Ishikawa (cell line): ENCODE measurements around the gene MLLT3.

ENCODE experiments used
- CEBPB ChIP-seq: IDR thresholded peaks from 2 replicates; pipeline ENCODE4 v1.6.1; 2012
- CREB1 ChIP-seq: IDR thresholded peaks from 2 replicates; pipeline ENCODE4 v1.6.1; 2012; ENCODE audit warnings: low read depth
- EGR1 ChIP-seq: IDR thresholded peaks from 2 replicates; pipeline ENCODE4 v1.6.1; 2012
- EP300 ChIP-seq: IDR thresholded peaks from 2 replicates; pipeline ENCODE4 v1.6.1; 2012; ENCODE audit warnings: borderline replicate concordance
- FOXM1 ChIP-seq: IDR thresholded peaks from 2 replicates; pipeline ENCODE4 v1.6.1; 2012; ENCODE audit warnings: low read depth, borderline replicate concordance
- MAX ChIP-seq: IDR thresholded peaks from 2 replicates; pipeline ENCODE4 v1.6.1; 2012
- NFIC ChIP-seq: IDR thresholded peaks from 2 replicates; pipeline ENCODE4 v1.6.1; 2012
- RAD21 ChIP-seq: IDR thresholded peaks from 2 replicates; pipeline ENCODE4 v1.6.1; 2012; ENCODE audit warnings: low read depth
- REST ChIP-seq: IDR thresholded peaks from 2 replicates; pipeline ENCODE4 v1.6.1; 2012; ENCODE audit warnings: low read depth, mild to moderate bottlenecking
- TAF1 ChIP-seq: IDR thresholded peaks from 2 replicates; pipeline ENCODE4 v1.6.1; 2012; ENCODE audit warnings: low read depth, mild to moderate bottlenecking
- TCF12 ChIP-seq: IDR thresholded peaks from 2 replicates; pipeline ENCODE4 v1.6.1; 2012; ENCODE audit warnings: low read depth
- TEAD4 ChIP-seq: IDR thresholded peaks from 2 replicates; pipeline ENCODE4 v1.6.1; 2012
- USF1 ChIP-seq: IDR thresholded peaks from 2 replicates; pipeline ENCODE4 v1.6.1; 2012
- YY1 ChIP-seq: IDR thresholded peaks from 2 replicates; pipeline ENCODE4 v1.6.1; 2012; ENCODE audit warnings: low read depth
- ZBTB7A ChIP-seq: IDR thresholded peaks from 2 replicates; pipeline ENCODE4 v1.6.1; 2012; ENCODE audit warnings: low read depth

The MLLT3 gene

GRCh38 chr9:20407013-20407412, 215.3 kb downstream of the MLLT3 start:
- TF ChIP-seq EP300 (no peak), NFIC (no peak), TEAD4 (no peak), TAF1 (no peak), REST (no peak), EGR1 (no peak)

- TF ChIP-seq YY1 (no peak), ZBTB7A (no peak), TCF12 (no peak)
These were observed 216.0 kb downstream of the MLLT3 start for GRCh38 chr9:20406344-20406743.

- TF ChIP-seq USF1 = no peak
These were observed 216.7 kb downstream of the MLLT3 start for GRCh38 chr9:20405616-20406015.

GRCh38 chr9:20405078-20405477, 217.2 kb downstream of the MLLT3 start:
- no peak for TF ChIP-seq NFIC
- TF ChIP-seq CEBPB = no peak
- no peak for TF ChIP-seq RAD21
- no peak for TF ChIP-seq FOXM1
- TF ChIP-seq ZBTB7A = no peak
- TF ChIP-seq MAX = no peak
- no peak for TF ChIP-seq TAF1
- no peak for TF ChIP-seq YY1
- no peak for TF ChIP-seq EP300
- TF ChIP-seq TCF12 = no peak
- TF ChIP-seq CREB1 = no peak
- TF ChIP-seq TEAD4 = no peak
- no peak for TF ChIP-seq EGR1
- no peak for TF ChIP-seq USF1

- TF ChIP-seq REST (no peak), CREB1 (no peak), TEAD4 (no peak), TCF12 (no peak), TAF1 (no peak), EGR1 (no peak), FOXM1 (no peak), NFIC (no peak), ZBTB7A (no peak)
These were observed 218.0 kb downstream of the MLLT3 start for GRCh38 chr9:20404192-20404813.

- TF ChIP-seq TEAD4 = no peak
- TF ChIP-seq MAX = no peak
- no peak for TF ChIP-seq NFIC
- TF ChIP-seq ZBTB7A = no peak
- TF ChIP-seq EGR1 = no peak
- no peak for TF ChIP-seq USF1
- no peak for TF ChIP-seq TCF12
- no peak for TF ChIP-seq RAD21
- TF ChIP-seq TAF1 = no peak
- no peak for TF ChIP-seq FOXM1
- no peak for TF ChIP-seq CREB1
- TF ChIP-seq CEBPB = no peak
- no peak for TF ChIP-seq EP300
- TF ChIP-seq REST = no peak
- TF ChIP-seq YY1 = no peak
These were observed 219.0 kb downstream of the MLLT3 start for GRCh38 chr9:20403346-20403745.
